ENCODE measurements around the gene RAB39A. TPM values are rescaled to one million over a fixed set of nuclear protein-coding genes. Genes with fewer than 3 reads are reported as not detected.

RAB39A gene
- total and polyA plus RNA-seq, 3 donors from 2014 or later: 1.6 to 2.0 (median 1.9) TPM

DNA sequence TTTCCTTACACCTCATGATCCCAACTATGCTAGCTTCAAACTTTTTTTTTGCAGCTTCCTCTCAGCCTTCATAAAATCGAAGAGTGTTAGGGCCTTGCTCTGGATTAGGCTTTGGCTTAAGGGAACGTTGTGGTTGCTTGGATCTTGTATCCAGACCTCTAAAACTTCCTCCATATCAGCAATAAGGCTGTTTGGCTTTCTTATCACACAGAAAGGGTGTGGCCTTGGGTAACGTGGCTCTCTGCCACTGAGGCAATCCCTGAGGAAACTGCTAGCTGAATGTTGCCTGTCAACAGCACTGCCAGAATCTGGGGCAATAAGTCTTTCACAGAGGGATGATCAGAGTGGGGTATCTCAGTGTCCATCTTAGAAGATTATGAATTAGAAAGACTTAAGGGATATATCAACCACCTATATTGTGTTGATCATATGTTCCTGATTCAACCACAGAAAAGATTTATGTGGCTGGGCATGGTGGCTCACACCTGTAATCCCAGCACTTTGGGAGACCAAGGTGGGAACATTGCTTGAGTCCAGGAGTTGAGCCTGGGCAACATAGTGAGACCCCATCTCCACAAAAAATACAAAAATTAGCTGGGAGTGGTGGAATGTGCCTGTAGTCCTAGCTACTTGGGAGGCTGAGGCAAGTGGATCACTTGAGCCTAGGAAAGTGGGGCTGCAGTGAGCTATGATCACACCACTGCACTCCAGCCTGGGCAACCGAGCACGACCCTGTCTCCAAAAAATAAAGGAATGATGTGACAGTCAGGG lies 67.9 kb downstream of the RAB39A start:
- DNase-seq: no peak
- 52 to 56% methylated on average over 5 of the region's 5 CpGs for WGBS, 2 donors
- no peak for TF ChIP-seq CTCF (IDR thresholded peaks at IDR 0.05)
- TF ChIP-seq POLR2A (IDR thresholded peaks at IDR 0.05): no peak

DNA sequence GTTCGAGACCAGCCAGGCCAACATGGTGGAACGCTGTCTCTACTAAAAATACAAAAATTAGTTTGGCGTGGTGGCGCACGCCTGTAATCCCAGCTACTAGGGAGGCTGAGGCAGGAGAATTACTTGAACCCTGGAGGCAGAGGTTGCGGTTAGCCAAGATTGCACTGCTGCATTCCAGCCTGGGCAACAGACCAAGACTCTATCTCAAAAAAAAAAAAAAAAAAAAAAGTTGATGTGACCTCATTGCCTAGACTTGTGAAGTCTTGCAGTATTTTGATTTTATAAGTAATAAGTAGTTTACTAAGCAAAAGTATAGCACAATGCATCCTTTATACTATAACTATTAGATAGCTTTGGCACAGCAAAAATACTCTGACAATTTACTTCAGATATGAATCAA lies 70.5 kb downstream of the RAB39A start:
- Histone ChIP-seq H3K9me3 (no peaks in the 10 kb centered on the region), H3K36me3 (ENCODE audit: low read depth, missing control alignments) (no peaks in the 10 kb centered on the region), H3K27me3 (no peaks in the 10 kb centered on the region), H3K4me1 (no peaks in the 10 kb centered on the region), H3K4me3 (no peak overlapping the region), H3K27ac (no peak overlapping the region)
- no peak for DNase-seq
- 90 to 96% methylated on average over 6 of the region's 6 CpGs for WGBS, 2 donors
- intact Hi-C loops (cut with DNase I; ENCODE audit: low total_unique reads): no loop called here
- TF ChIP-seq CTCF (IDR thresholded peaks at IDR 0.05): no peak
- no peak for TF ChIP-seq POLR2A (IDR thresholded peaks at IDR 0.05)

More for the DNA sequence above, 67.9 kb downstream of the RAB39A start:
- H3K4me1 ChIP-seq: no peaks in the 10 kb centered on the region
- H3K4me3 ChIP-seq: no peak overlapping the region
- H3K9me3 ChIP-seq: no peaks in the 10 kb centered on the region
- no peak overlapping the region for H3K27ac ChIP-seq
- intact Hi-C loops (cut with DNase I; ENCODE audit: low total_unique reads): no loop called here
- H3K36me3 ChIP-seq (ENCODE audit: low read depth, missing control alignments): no peaks in the 10 kb centered on the region
- no peaks in the 10 kb centered on the region for H3K27me3 ChIP-seq

GRCh38 chr11:107999759-108000455 lies 71.7 kb downstream of the RAB39A start:
- 38 to 59% methylated on average over 5 to 6 of the region's 6 CpGs for WGBS, 2 donors
- no peak for TF ChIP-seq POLR2A (IDR thresholded peaks at IDR 0.05)
- H3K4me3 ChIP-seq: no peak overlapping the region
- intact Hi-C loops (cut with DNase I; ENCODE audit: low total_unique reads): no loop called here
- no peaks in the 10 kb centered on the region for H3K36me3 ChIP-seq (ENCODE audit: low read depth, missing control alignments)
- no peak overlapping the region for H3K27ac ChIP-seq
- no peaks in the 10 kb centered on the region for H3K9me3 ChIP-seq
- DNase-seq: no peak
- no peaks in the 10 kb centered on the region for H3K4me1 ChIP-seq
- H3K27me3 ChIP-seq: no peaks in the 10 kb centered on the region

GRCh38 chr11:108002476-108002875 lies 74.2 kb downstream of the RAB39A start:
- intact Hi-C loops (cut with DNase I; ENCODE audit: low total_unique reads): no loop called here
- 92 to 94% methylated on average over 3 of the region's 3 CpGs for WGBS, 2 donors

More at GRCh38 chr11:108002476-108002875, 74.2 kb downstream of the RAB39A start:
- no peaks in the 10 kb centered on the region for H3K9me3 ChIP-seq
- no peak for DNase-seq
- H3K4me3 ChIP-seq: no peak overlapping the region
- H3K27ac ChIP-seq: no peak overlapping the region
- H3K27me3 ChIP-seq: no peaks in the 10 kb centered on the region
- TF ChIP-seq CTCF (IDR thresholded peaks at IDR 0.05): no peak
- no peak for TF ChIP-seq POLR2A (IDR thresholded peaks at IDR 0.05)
- no peaks in the 10 kb centered on the region for H3K4me1 ChIP-seq
- H3K36me3 ChIP-seq (ENCODE audit: low read depth, missing control alignments): no peaks in the 10 kb centered on the region

Measured in testis (tissue), 3 donors.